Nasal cavity respiratory epithelium epithelial cell of viscerocranial mucosa (primary cell): ENCODE results near the gene ZNF419. TPM values are rescaled to one million over a fixed set of nuclear protein-coding genes. Genes with fewer than 3 reads are reported as not detected.

ENCODE experiments used
- total RNA-seq: library from RNA; depleted of rRNA; stranded (reverse); fragments of >200 nt; gene quantifications from 2 replicates; pipeline ENCODE4 v1.2.3, GENCODE V29; 2014

ZNF419 gene
- 30.8 and 36.3 TPM in 2 replicates for total RNA-seq

DNA sequence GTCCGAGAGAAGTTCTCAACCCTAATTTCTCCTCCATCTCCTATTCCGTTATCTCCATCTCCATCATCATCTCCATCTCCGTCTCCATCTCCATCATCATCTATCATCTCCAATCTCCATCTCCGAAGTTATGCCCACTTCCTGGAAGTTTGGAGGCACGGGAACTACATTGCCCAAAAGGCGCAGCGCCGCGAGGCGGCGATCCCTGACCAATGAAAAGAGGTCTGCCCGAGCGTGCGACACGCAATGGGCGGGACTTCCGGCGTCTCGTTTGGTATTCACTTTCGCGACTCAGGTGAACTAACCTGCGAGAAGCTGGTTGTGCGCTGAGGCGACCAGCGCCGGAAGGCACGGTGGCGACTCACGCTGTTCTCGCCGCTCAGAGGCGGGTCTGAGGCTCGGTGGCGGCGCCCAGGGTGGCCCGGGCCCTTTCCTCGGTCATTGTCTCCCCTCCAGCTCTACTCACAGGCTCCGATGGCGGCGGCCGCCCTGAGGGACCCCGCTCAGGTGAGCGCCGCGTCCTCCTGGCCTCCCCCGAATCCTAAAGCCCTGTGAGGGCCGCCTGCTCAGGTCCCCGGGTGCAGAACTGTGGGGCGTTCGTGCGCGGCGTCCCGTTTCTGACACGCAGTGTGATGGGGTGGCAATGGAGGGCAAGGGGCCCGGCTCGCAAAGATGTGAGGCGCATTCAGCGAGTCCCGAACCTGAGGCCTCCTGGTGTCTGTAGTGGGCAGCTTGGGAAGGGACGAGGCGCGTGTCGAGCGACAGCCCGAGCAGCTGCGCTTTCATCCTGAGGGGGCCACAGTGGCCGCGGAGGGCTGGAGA, at the start of gene ZNF419:
Gene ZNF419, plus strand, starts transcription at position 274 of the 822 bp plus-strand sequence. Its CDS starts 201 bp downstream, at position 475.

DNA sequence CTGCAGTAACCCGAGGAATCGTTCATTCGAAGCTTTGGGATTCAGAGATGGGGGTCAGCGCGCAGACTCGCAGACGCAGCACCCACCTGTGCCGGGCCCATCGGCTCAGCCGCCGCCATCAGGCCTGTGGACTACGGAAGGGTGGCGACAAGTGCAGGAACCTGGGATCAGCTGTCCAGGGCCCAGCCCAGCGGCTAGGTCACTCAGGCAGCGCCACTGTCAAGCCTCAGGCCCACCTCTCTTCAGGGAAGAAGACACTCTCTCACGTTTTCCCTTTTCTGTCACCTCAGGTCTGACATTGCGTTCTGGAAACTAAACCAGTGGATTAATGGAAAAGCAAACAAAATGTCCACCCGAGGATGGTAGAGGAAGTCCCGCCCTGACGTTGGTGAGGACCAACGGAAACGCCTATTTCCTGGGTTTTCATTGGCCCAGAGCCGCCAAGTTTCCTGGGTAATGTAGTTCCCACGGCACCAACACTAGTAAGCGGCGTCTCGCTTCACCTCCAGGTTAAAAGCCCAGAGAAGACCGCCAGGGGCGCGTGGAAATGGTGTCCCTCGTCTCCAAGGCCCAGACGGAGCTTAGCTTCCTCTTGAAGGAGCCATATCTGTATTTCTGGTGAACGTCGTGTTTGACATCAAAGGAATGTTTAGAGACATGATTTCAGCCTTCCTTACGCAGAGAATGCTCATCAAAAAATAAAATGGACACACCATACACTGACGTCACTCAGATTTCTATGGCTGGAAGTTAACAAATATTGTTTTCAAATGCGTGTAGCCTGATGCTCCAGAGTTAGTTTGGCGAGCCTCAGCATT, 10.2 kb upstream of the ZNF419 start, which contains the start of gene ZNF772:
Gene ZNF772, minus strand, starts transcription at position 376 of the 818 bp plus-strand sequence. Its CDS starts 257 bp downstream, at position 119.

DNA sequence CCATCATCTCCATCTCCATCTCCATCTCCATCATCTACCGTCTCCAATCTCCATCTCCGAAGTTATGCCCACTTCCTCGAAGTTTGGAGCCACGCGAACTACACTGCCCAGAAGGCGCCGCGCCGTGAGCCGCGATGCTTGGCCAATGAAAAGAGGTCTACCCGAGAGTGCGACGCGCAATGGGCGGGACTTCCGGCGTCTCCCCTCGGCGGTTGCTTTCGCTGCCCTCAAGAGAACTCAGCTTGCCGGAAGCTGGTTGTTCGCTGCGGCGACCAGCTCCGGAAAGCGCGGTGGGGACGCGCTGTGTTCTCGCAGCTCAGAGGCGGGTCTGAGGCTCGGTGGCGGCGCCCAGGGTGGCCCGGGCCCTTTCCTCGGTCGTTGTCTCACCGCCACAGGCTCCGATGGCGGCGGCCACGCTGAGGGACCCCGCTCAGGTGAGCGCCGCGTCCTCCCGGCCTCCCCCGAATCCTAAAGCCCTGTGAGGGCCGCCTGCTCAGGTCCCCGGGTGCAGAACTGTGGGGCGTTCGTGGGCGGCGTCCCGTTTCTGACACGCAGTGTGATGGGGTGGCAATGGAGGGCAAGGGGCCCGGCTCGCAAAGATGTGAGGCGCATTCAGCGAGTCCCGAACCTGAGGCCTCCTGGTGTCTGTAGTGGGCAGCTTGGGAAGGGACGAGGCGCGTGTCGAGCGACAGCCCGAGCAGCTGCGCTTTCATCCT, 12.3 kb downstream of the ZNF419 start, which contains the start of gene ZNF773:
Gene ZNF773, plus strand, starts transcription at position 259 of the 716 bp plus-strand sequence. Its CDS starts 143 bp downstream, at position 402.

DNA sequence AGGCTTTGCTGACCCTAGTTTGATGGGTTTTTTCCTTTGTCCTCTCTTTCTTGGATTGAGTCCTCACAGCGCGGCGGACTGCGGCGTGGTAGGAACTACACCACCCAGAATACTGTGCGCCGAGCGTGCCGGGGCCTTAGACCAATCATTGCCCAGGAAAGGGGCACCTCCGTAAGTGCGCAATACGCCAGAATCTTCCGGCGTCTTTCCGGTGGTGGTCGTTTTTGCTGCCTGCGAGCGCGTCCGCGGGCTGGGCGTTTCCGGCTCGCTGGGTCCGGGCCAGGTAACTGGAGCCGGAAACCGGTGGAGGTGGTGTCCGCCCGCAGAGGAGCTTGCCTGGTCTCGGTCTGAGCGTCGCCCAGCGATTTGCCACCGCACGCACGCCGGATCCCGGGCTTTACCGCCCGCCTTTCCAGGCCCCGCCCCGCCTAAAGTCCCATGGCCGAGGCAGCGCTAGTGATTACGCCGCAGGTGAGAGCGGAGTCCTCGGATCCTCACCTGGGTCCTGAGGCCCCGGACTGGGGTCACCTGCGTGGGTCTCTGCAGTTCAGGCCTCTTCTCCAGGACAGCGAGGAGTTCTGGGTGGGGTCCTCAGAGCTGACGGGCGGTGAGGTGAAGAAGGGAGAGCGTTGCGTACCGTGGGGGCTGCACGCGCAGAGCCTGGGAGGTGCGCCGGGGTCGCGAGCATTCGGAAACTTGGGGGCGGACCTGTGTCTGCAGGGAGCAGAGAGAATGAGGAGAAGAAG, 39.8 kb downstream of the ZNF419 start, which contains the start of gene ZNF549:
Gene ZNF549, plus strand, starts transcription at position 221 of the 746 bp plus-strand sequence. Its CDS starts 218 bp downstream, at position 439.

Other genes with a start within 250 kb of the ZNF419 start
- 43.1 and 44.8 TPM in 2 replicates for gene ZNF805, start 247.1 kb upstream of the ZNF419 start, total RNA-seq
- gene ZNF460, start 207.3 kb upstream of the ZNF419 start, total RNA-seq: 168 and 223 TPM in 2 replicates
- gene ZNF543, start 167.3 kb upstream of the ZNF419 start, total RNA-seq: 19.5 and 22.1 TPM in 2 replicates
- 13.3 and 15.7 TPM in 2 replicates for gene ZNF304, start 136.5 kb upstream of the ZNF419 start, total RNA-seq
- 9.7 and 19.1 TPM in 2 replicates for gene TRAPPC2B, start 124.2 kb upstream of the ZNF419 start, total RNA-seq
- 4.8 and 6.5 TPM in 2 replicates for gene ZNF547, start 124.2 kb upstream of the ZNF419 start, total RNA-seq
- 28.6 and 29.7 TPM in 2 replicates for gene ZNF548, start 97.9 kb upstream of the ZNF419 start, total RNA-seq
- gene ZNF17, start 76.6 kb upstream of the ZNF419 start, total RNA-seq: 9.6 and 13.6 TPM in 2 replicates
- gene ZNF749, start 52.4 kb upstream of the ZNF419 start, total RNA-seq: 32.5 and 34.0 TPM in 2 replicates
- gene VN1R1, start 30.6 kb upstream of the ZNF419 start, total RNA-seq: 0.78 and 1.0 TPM in 2 replicates
- 14.4 and 25.0 TPM in 2 replicates for gene ZNF772, start 10.2 kb upstream of the ZNF419 start, total RNA-seq
- gene ZNF773, start 12.2 kb downstream of the ZNF419 start, total RNA-seq: 29.0 and 40.1 TPM in 2 replicates
- gene ZNF549, start 39.6 kb downstream of the ZNF419 start, total RNA-seq: 8.2 and 11.7 TPM in 2 replicates
- gene ZNF550, start 72.1 kb downstream of the ZNF419 start, total RNA-seq: 8.2 and 12.1 TPM in 2 replicates
- gene ZNF416, start 91.2 kb downstream of the ZNF419 start, total RNA-seq: 8.5 and 12.5 TPM in 2 replicates
- gene ZIK1, start 96.4 kb downstream of the ZNF419 start, total RNA-seq: 12.6 and 13.4 TPM in 2 replicates
- 3.4 and 4.4 TPM in 2 replicates for gene ZNF530, start 112.1 kb downstream of the ZNF419 start, total RNA-seq
- 24.6 and 38.4 TPM in 2 replicates for gene ZNF134, start 126.5 kb downstream of the ZNF419 start, total RNA-seq
- gene ZNF211, start 145.4 kb downstream of the ZNF419 start, total RNA-seq: 13.0 and 23.1 TPM in 2 replicates
- gene ZSCAN4, start 181.2 kb downstream of the ZNF419 start, total RNA-seq: under 0.01 and 0.50 TPM in 2 replicates
- 7.5 and 15.7 TPM in 2 replicates for gene ZNF551, start 194.2 kb downstream of the ZNF419 start, total RNA-seq
- gene ZNF154, start 221.5 kb downstream of the ZNF419 start, total RNA-seq: 1.0 and 4.7 TPM in 2 replicates
- 3.4 and 6.4 TPM in 2 replicates for gene ZNF671, start 239.9 kb downstream of the ZNF419 start, total RNA-seq